ENCODE data around the gene LCN6. TPM values are rescaled to one million over a fixed set of nuclear protein-coding genes. Genes with fewer than 3 reads are reported as not detected.

LCN6 gene
- total RNA-seq, 2 donors from 2014 or later = 7.8 to 16.2 TPM

GRCh38 chr9:136776947-136777346 is 28.6 kb upstream of the LCN6 start:
- Histone ChIP-seq H3K27me3 (replicated peaks; ENCODE audit: insufficient read depth) (no peaks in the 10 kb centered on the region), H3K9me3 (no peaks in the 10 kb centered on the region), H3K27ac (no peak overlapping the region), H3K36me3 (no peaks in the 10 kb centered on the region), H3K4me1 (replicated peaks) (no peaks in the 10 kb centered on the region), H3K4me3 (no peak overlapping the region)
- 58% methylated on average over 7 of the region's 7 CpGs for WGBS
- no peak for TF ChIP-seq CTCF (IDR thresholded peaks at IDR 0.05)
- TF ChIP-seq POLR2A (IDR thresholded peaks at IDR 0.05) = no peak
- TF ChIP-seq POLR2AphosphoS5 (IDR thresholded peaks at IDR 0.05) = no peak
- intact Hi-C loops (cut with DNase I) = no loop called here
- no peak for DNase-seq (ENCODE audit: low spot score)

GRCh38 chr9:136775191-136775590 is 26.9 kb upstream of the LCN6 start:
- Histone ChIP-seq H3K9me3 (no peaks in the 10 kb centered on the region), H3K4me1 (replicated peaks) (no peaks in the 10 kb centered on the region), H3K4me3 (no peak overlapping the region), H3K27ac (no peak overlapping the region), H3K36me3 (no peaks in the 10 kb centered on the region), H3K27me3 (replicated peaks; ENCODE audit: insufficient read depth) (no peaks in the 10 kb centered on the region)
- WGBS = 83% methylated on average over 6 of the region's 6 CpGs
- intact Hi-C loops (cut with DNase I) = no loop called here
- no peak for DNase-seq (ENCODE audit: low spot score)
- TF ChIP-seq POLR2AphosphoS5 (IDR thresholded peaks at IDR 0.05) (no peak), CTCF (IDR thresholded peaks at IDR 0.05) (no peak), POLR2A (IDR thresholded peaks at IDR 0.05) (no peak)

GRCh38 chr9:136774416-136775045 is 26.2 kb upstream of the LCN6 start:
- no peak for DNase-seq (ENCODE audit: low spot score)
- Histone ChIP-seq H3K4me1 (replicated peaks) (no peaks in the 10 kb centered on the region), H3K27ac (no peak overlapping the region), H3K27me3 (replicated peaks; ENCODE audit: insufficient read depth) (no peaks in the 10 kb centered on the region), H3K36me3 (no peaks in the 10 kb centered on the region), H3K9me3 (no peaks in the 10 kb centered on the region), H3K4me3 (no peak overlapping the region)
- intact Hi-C loops (cut with DNase I) = no loop called here
- TF ChIP-seq POLR2AphosphoS5 (IDR thresholded peaks at IDR 0.05) = no peak
- no peak for TF ChIP-seq CTCF (IDR thresholded peaks at IDR 0.05)
- no peak for TF ChIP-seq POLR2A (IDR thresholded peaks at IDR 0.05)
- 79% methylated on average over 8 of the region's 12 CpGs for WGBS

- TF ChIP-seq POLR2AphosphoS5 (IDR thresholded peaks at IDR 0.05) = no peak
- no peak for TF ChIP-seq POLR2A (IDR thresholded peaks at IDR 0.05)
- no peak for TF ChIP-seq CTCF (IDR thresholded peaks at IDR 0.05)
- Histone ChIP-seq H3K4me3 (no peak overlapping the region), H3K4me1 (replicated peaks) (no peaks in the 10 kb centered on the region), H3K27me3 (replicated peaks; ENCODE audit: insufficient read depth) (no peaks in the 10 kb centered on the region), H3K36me3 (no peaks in the 10 kb centered on the region), H3K9me3 (no peaks in the 10 kb centered on the region), H3K27ac (no peak overlapping the region)
- 100% methylated on average over 2 of the region's 7 CpGs for WGBS
- intact Hi-C loops (cut with DNase I) = no loop called here
- DNase-seq (ENCODE audit: low spot score) = no peak
Measured at GRCh38 chr9:136773386-136774044, 25.2 kb upstream of the LCN6 start.

GRCh38 chr9:136771907-136772415 is 23.6 kb upstream of the LCN6 start:
- Histone ChIP-seq H3K27me3 (replicated peaks; ENCODE audit: insufficient read depth) (no peaks in the 10 kb centered on the region), H3K9me3 (no peaks in the 10 kb centered on the region), H3K4me1 (replicated peaks) (no peaks in the 10 kb centered on the region), H3K36me3 (no peaks in the 10 kb centered on the region), H3K27ac (no peak overlapping the region), H3K4me3 (no peak overlapping the region)
- intact Hi-C loops (cut with DNase I) = no loop called here
- TF ChIP-seq POLR2AphosphoS5 (IDR thresholded peaks at IDR 0.05) = no peak
- no peak for TF ChIP-seq POLR2A (IDR thresholded peaks at IDR 0.05)
- no peak for TF ChIP-seq CTCF (IDR thresholded peaks at IDR 0.05)
- no peak for DNase-seq (ENCODE audit: low spot score)
- WGBS = 63% methylated on average over 3 of the region's 3 CpGs

All from prostate gland (tissue), 2 donors.